ENCODE results near the gene FOLR1. TPM values are rescaled to one million over a fixed set of nuclear protein-coding genes. Genes with fewer than 3 reads are reported as not detected.
A peak's percentile ranks its signal among the peaks of the same experiment; 100 is the strongest.

The FOLR1 gene
- total RNA-seq, 1 donor from 2014 or later, result 1.2 TPM

GRCh38 chr11:72220696-72221363 is 28.9 kb downstream of the FOLR1 start:
- DNase-seq (ENCODE audit: missing footprints) (peak; percentile 20), ATAC-seq (no peak)
- intact Hi-C loops (cut with DNase I), result loop anchor here (5.0 kb wide), 2 partner anchors 196 to 294 kb away; partner anchors contain the start of genes RNF121 and XNDC1N

- intact Hi-C loops (cut with DNase I), result loop anchor here (2.0 to 5.0 kb wide), 3 partner anchors 119 to 294 kb away; partner anchors contain the start of genes LAMTOR1, RNF121 and XNDC1N
- ATAC-seq (no peak), DNase-seq (ENCODE audit: missing footprints) (peak; percentile 78)
Observed at GRCh38 chr11:72221386-72222075, 29.6 kb downstream of the FOLR1 start.

GRCh38 chr11:72222106-72222891 is 30.4 kb downstream of the FOLR1 start:
- intact Hi-C loops (cut with DNase I), result loop anchor here (2.0 to 5.0 kb wide), 3 partner anchors 119 to 295 kb away; partner anchors contain the start of genes LAMTOR1, RNF121 and XNDC1N
- DNase-seq (ENCODE audit: missing footprints) (peak; percentile 32), ATAC-seq (no peak)

- ATAC-seq, result peak; percentile 91
- intact Hi-C loops (cut with DNase I), result loop anchor here (2.0 to 5.0 kb wide), 3 partner anchors 120 to 296 kb away; partner anchors contain the start of genes LAMTOR1, RNF121 and XNDC1N
- peak; percentile 97 for DNase-seq (ENCODE audit: missing footprints)
Observed at GRCh38 chr11:72222907-72223614, 31.1 kb downstream of the FOLR1 start.

GRCh38 chr11:72223615-72224563 is 31.9 kb downstream of the FOLR1 start:
- peak; percentile 89 for DNase-seq (ENCODE audit: missing footprints)
- peak; percentile 85 for ATAC-seq
- intact Hi-C loops (cut with DNase I), result loop anchor here (2.0 to 5.0 kb wide), 3 partner anchors 121 to 297 kb away; partner anchors contain the start of genes LAMTOR1, RNF121 and XNDC1N

- intact Hi-C loops (cut with DNase I), result loop anchor here (5.0 kb wide), 2 partner anchors 193 to 297 kb away; partner anchors contain the start of genes RNF121 and XNDC1N
- no peak for ATAC-seq
- DNase-seq (ENCODE audit: missing footprints), result peak; percentile 80
Observed at GRCh38 chr11:72224564-72225410, 32.8 kb downstream of the FOLR1 start, which contains the start of gene INPPL1. TSS of gene INPPL1 (plus strand) at chr11:72224767. CDS start at chr11:72224985, 218 bp downstream.

- DNase-seq (ENCODE audit: missing footprints), result no peak
- intact Hi-C loops (cut with DNase I), result no loop called here
- no peak for ATAC-seq
Observed at GRCh38 chr11:72225411-72225951, 33.5 kb downstream of the FOLR1 start.

GRCh38 chr11:72226701-72227100 is 34.8 kb downstream of the FOLR1 start:
- intact Hi-C loops (cut with DNase I), result no loop called here
- ATAC-seq (no peak), DNase-seq (ENCODE audit: missing footprints) (no peak)

- intact Hi-C loops (cut with DNase I), result no loop called here
- DNase-seq (ENCODE audit: missing footprints) (no peak), ATAC-seq (no peak)
Observed at GRCh38 chr11:72227316-72228228, 35.6 kb downstream of the FOLR1 start.

- intact Hi-C loops (cut with DNase I), result no loop called here
- ATAC-seq, result no peak
Observed at GRCh38 chr11:72228229-72228843, 36.4 kb downstream of the FOLR1 start.

GRCh38 chr11:72228844-72229231 is 36.9 kb downstream of the FOLR1 start:
- DNase-seq (ENCODE audit: missing footprints) (no peak), ATAC-seq (no peak)
- intact Hi-C loops (cut with DNase I), result no loop called here

More at GRCh38 chr11:72228229-72228843, 36.4 kb downstream of the FOLR1 start:
- DNase-seq (ENCODE audit: missing footprints), result peak; percentile 69

- intact Hi-C loops (cut with DNase I), result no loop called here
- no peak for DNase-seq (ENCODE audit: missing footprints)
Observed at GRCh38 chr11:72229336-72229924, 37.5 kb downstream of the FOLR1 start.

GRCh38 chr11:72229925-72230763 is 38.2 kb downstream of the FOLR1 start:
- ATAC-seq, result no peak
- intact Hi-C loops (cut with DNase I), result no loop called here
- DNase-seq (ENCODE audit: missing footprints), result no peak

More at GRCh38 chr11:72229336-72229924, 37.5 kb downstream of the FOLR1 start:
- no peak for ATAC-seq

Data from Right ventricle myocardium inferior (tissue), 1 donor.